Activated effector memory CD4-positive, alpha-beta T cell treated with Interleukin-2 at 50 U/mL for 16 hours (primary cell): ENCODE results near the gene POM121L12.

ENCODE experiments used
- DNase-seq: peaks from one replicate; pipeline ENCODE4 v3.0.0-alpha.2; 2020

The POM121L12 gene

GRCh38 chr7:53035499-53036412 lies at the start of gene POM121L12:
POM121L12 (plus strand) TSS chr7:53035633; CDS start chr7:53035672, 39 bp downstream.
- DNase-seq, result no peak

- DNase-seq, result no peak
Observed at GRCh38 chr7:52992001-52992400, 43.4 kb upstream of the POM121L12 start.

- no peak for DNase-seq
Observed at GRCh38 chr7:52992479-52993162, 42.8 kb upstream of the POM121L12 start.

- no peak for DNase-seq
Observed at GRCh38 chr7:52995676-52996075, 39.8 kb upstream of the POM121L12 start.

GRCh38 chr7:53001221-53001620 lies 34.2 kb upstream of the POM121L12 start:
- DNase-seq, result no peak

- no peak for DNase-seq
Observed at GRCh38 chr7:53002389-53002788, 33.0 kb upstream of the POM121L12 start.

GRCh38 chr7:53003653-53004445 lies 31.6 kb upstream of the POM121L12 start:
- DNase-seq, result no peak

GRCh38 chr7:53013925-53014324 lies 21.5 kb upstream of the POM121L12 start:
- DNase-seq, result no peak

GRCh38 chr7:53015463-53015862 lies 20.0 kb upstream of the POM121L12 start:
- DNase-seq, result no peak

GRCh38 chr7:53022893-53023292 lies 12.5 kb upstream of the POM121L12 start:
- no peak for DNase-seq

GRCh38 chr7:53048638-53049037 lies 13.2 kb downstream of the POM121L12 start:
- no peak for DNase-seq

GRCh38 chr7:53050433-53050832 lies 15.0 kb downstream of the POM121L12 start:
- no peak for DNase-seq

GRCh38 chr7:53059591-53059990 lies 24.2 kb downstream of the POM121L12 start:
- no peak for DNase-seq

GRCh38 chr7:53060066-53060465 lies 24.6 kb downstream of the POM121L12 start:
- DNase-seq, result no peak

GRCh38 chr7:53062796-53063195 lies 27.4 kb downstream of the POM121L12 start:
- no peak for DNase-seq

GRCh38 chr7:53068673-53069072 lies 33.2 kb downstream of the POM121L12 start:
- no peak for DNase-seq

GRCh38 chr7:53070883-53071282 lies 35.5 kb downstream of the POM121L12 start:
- DNase-seq, result no peak
